Measurements from ENCODE around the gene ATOH1.

The ATOH1 gene

GRCh38 chr4:93839704-93840103 is 11.2 kb downstream of the ATOH1 start:
- TF ChIP-seq CTCF (conservative IDR thresholded peaks at IDR 0.05; ENCODE audit: low read depth, low read length): no peak
- Histone ChIP-seq H4K20me1 (ENCODE audit: insufficient read depth) (no peaks in the 10 kb centered on the region), H3K4me3 (IDR thresholded peaks at IDR 0.05; ENCODE audit: insufficient read depth, low read depth, low read length) (no peak overlapping the region), H3K9ac (no peak overlapping the region), H3K4me2 (no peak overlapping the region), H3K36me3 (ENCODE audit: insufficient read depth) (no peaks in the 10 kb centered on the region), H3K27ac (no peak overlapping the region), H2AFZ (ENCODE audit: low read depth) (no peak overlapping the region), H3K4me1 (ENCODE audit: low read depth, poor library complexity, severe bottlenecking) (no peaks in the 10 kb centered on the region), H3K79me2 (ENCODE audit: insufficient read depth, low read depth) (no peaks in the 10 kb centered on the region), H3K27me3 (ENCODE audit: insufficient read depth, low read depth) (no peaks in the 10 kb centered on the region)

DNA sequence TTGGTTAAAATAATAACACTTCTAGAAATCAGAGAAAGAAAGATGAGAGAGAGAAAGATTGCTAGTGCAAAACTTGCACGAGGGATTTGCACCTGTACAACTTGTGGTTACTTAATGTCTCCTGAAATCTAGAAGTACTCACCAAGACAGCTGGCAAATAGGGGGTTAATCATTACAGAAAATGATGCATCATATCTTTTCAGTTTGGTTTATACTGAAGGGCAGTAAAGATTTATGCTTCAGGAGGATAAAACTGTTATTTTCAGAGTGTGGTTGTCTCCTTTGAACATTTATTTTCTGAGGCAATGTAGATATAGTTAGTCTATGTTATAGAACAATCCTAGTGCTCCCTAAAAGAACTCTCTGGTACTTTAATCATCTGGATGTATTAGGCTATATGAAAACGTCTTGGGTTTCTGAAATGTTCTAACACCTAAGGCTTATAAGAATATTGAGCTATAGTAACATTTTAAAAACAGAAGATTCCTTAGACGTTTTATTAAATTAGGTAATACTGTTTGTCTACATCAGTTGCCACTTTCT is 13.3 kb downstream of the ATOH1 start:
- Histone ChIP-seq H3K27me3 (ENCODE audit: insufficient read depth, low read depth) (no peaks in the 10 kb centered on the region), H3K36me3 (ENCODE audit: insufficient read depth) (no peaks in the 10 kb centered on the region), H4K20me1 (ENCODE audit: insufficient read depth) (no peaks in the 10 kb centered on the region), H3K4me2 (no peak overlapping the region), H3K4me1 (ENCODE audit: low read depth, poor library complexity, severe bottlenecking) (no peaks in the 10 kb centered on the region), H2AFZ (ENCODE audit: low read depth) (no peak overlapping the region), H3K9ac (no peak overlapping the region), H3K27ac (no peak overlapping the region), H3K79me2 (ENCODE audit: insufficient read depth, low read depth) (no peaks in the 10 kb centered on the region), H3K4me3 (IDR thresholded peaks at IDR 0.05; ENCODE audit: insufficient read depth, low read depth, low read length) (no peak overlapping the region)
- no peak for TF ChIP-seq CTCF (conservative IDR thresholded peaks at IDR 0.05; ENCODE audit: low read depth, low read length)

- no peak for TF ChIP-seq CTCF (conservative IDR thresholded peaks at IDR 0.05; ENCODE audit: low read depth, low read length)
- H3K9ac ChIP-seq: no peak overlapping the region
- no peak overlapping the region for H3K27ac ChIP-seq
- no peak overlapping the region for H3K4me3 ChIP-seq (IDR thresholded peaks at IDR 0.05; ENCODE audit: insufficient read depth, low read depth, low read length)
- H3K4me1 ChIP-seq (ENCODE audit: low read depth, poor library complexity, severe bottlenecking): no peaks in the 10 kb centered on the region
- no peaks in the 10 kb centered on the region for H3K27me3 ChIP-seq (ENCODE audit: insufficient read depth, low read depth)
- H3K36me3 ChIP-seq (ENCODE audit: insufficient read depth): no peaks in the 10 kb centered on the region
- no peaks in the 10 kb centered on the region for H4K20me1 ChIP-seq (ENCODE audit: insufficient read depth)
- H2AFZ ChIP-seq (ENCODE audit: low read depth): no peak overlapping the region
- H3K4me2 ChIP-seq: no peak overlapping the region
- H3K79me2 ChIP-seq (ENCODE audit: insufficient read depth, low read depth): no peaks in the 10 kb centered on the region
Observed at GRCh38 chr4:93842601-93843252, 14.2 kb downstream of the ATOH1 start.

GRCh38 chr4:93843772-93844171 is 15.2 kb downstream of the ATOH1 start:
- no peak overlapping the region for H3K4me3 ChIP-seq (IDR thresholded peaks at IDR 0.05; ENCODE audit: insufficient read depth, low read depth, low read length)
- H3K9ac ChIP-seq: no peak overlapping the region

More at GRCh38 chr4:93843772-93844171, 15.2 kb downstream of the ATOH1 start:
- Histone ChIP-seq H2AFZ (ENCODE audit: low read depth) (no peak overlapping the region), H3K36me3 (ENCODE audit: insufficient read depth) (no peaks in the 10 kb centered on the region), H3K4me1 (ENCODE audit: low read depth, poor library complexity, severe bottlenecking) (no peaks in the 10 kb centered on the region), H3K4me2 (no peak overlapping the region), H3K27me3 (ENCODE audit: insufficient read depth, low read depth) (no peaks in the 10 kb centered on the region), H3K27ac (no peak overlapping the region), H4K20me1 (ENCODE audit: insufficient read depth) (no peaks in the 10 kb centered on the region), H3K79me2 (ENCODE audit: insufficient read depth, low read depth) (no peaks in the 10 kb centered on the region)
- no peak for TF ChIP-seq CTCF (conservative IDR thresholded peaks at IDR 0.05; ENCODE audit: low read depth, low read length)

All from KMS-11 (cell line).